HG02870 (cell line): ENCODE data around the gene MYCBP2.
"Not testable (repeated sequence)": the region's sequence is repeated elsewhere in the genome, so short reads cannot be mapped to it uniquely, and the experiment has no call there.

Experiments used
- ATAC-seq: cut with Tn5 transposase; IDR thresholded peaks from one replicate; pipeline ENCODE4 v1.9.1; 2021; ENCODE audit warnings: mild to moderate bottlenecking, moderate library complexity; ENCODE audit not compliant: unreplicated experiment

The MYCBP2 gene

GRCh38 chr13:77222000-77222690, 104.7 kb downstream of the MYCBP2 start:
- no peak for ATAC-seq

DNA sequence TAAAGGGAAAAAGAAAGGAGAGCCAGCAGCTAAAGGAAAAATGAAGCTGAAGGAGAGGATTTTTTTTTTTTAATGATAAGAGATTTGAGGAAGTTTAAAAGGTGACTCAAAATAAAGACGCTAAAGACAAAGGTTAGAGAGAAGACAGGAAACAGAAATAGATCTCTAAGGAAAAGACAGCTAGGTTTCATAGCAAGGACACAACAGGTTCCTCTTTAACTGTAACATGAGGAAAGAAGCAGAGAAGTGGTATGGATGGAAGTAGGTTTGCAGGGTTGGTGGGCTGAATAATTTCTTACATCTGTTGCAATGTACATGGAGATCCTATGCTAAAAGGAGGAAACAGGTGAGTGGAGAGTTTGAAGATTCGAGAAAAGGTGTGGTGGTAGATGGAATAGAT, 107.5 kb downstream of the MYCBP2 start:
- ATAC-seq: no peak

DNA sequence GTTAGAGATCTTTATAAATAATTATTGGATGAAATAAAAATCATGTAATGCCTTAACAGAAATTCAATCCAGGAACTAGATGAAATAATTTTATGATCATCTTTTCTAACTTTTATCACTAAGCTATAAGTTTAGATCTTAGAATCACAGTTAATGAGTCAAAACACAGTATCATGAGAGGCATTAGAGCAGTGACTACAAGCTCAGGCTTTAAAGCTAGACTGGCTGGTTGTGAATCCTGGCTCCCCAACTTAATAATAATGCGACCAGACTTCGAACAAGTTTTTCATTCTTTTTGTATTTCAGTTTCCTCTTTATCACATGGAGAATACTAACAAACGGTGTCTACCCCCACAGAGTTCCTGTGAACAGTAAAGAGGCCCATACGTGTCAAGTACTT, 108.6 kb downstream of the MYCBP2 start:
- ATAC-seq: no peak

DNA sequence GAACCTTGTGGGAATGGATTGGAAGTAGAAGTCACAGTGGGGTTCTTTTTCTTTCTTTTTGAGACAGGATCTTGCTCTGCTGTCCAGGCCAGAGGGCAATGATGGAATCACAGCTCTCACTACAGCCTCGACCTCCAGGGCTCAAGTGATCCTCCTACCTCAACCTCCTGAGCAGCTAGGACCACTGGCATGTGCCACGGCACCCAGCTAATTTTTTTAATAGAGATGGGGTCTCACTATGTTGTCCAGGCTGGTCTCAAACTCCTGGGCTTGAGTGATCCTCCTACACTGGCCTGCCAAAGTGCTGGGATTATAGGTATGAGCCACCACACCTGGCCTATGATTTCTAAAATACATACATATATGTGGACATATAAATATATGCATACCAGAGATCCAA, 111.4 kb downstream of the MYCBP2 start:
- ATAC-seq: no peak

DNA sequence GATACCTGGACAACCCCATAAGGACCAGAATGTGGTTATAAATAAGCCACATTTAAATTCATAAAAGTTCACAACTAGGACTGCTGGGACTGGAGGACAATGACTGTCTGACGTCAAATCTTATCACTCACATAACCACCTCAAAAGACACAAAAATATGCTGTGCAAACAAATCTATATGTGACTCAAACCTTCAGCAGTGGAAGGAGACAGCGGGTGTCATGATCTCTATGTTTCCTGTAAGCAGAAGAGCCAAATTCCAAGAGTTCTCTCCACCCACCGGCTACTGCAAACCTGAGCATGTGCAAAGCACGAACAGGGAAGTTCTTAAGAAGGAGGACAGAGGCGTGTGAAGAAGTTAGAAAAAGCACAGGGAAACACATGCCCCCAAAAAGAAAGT, 113.2 kb downstream of the MYCBP2 start:
- ATAC-seq: no peak

DNA sequence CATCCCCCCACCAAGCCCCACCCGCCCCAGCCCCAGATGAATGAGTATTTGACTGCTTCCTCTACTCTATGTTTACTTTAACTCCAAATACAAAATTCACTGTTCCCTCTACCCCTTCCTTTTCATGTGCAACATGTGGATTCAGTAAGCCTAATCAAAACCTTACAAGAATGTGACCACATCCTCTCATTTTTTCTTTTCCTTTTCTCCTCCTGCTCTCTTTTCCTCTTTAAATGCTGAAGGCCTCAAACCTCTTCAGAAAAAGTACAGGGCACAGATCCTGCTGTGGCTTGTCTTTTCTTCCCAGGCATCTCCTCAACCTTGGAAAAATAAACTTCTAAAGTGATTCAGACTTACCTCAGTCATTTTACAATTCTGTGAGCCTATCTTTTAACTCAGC, 119.0 kb downstream of the MYCBP2 start:
- ATAC-seq: no peak

DNA sequence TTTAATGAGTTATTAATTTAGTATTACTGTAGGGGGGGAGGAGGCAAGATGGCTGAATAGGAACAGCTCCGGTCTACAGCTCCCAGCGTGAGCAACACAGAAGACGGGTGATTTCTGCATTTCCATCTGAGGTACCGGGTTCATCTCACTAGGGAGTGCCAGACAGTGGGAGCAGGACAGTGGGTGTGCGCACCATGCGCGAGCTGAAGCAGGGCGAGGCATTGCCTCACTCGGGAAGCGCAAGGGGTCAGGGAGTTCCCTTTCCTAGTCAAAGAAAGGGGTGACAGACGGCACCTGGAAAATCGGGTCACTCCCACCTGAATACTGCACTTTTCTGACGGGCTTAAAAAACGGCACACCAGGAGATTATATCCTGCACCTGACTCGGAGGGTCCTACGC, 127.9 kb downstream of the MYCBP2 start:
- ATAC-seq: not testable (repeated sequence)

- no peak for ATAC-seq
Measured at GRCh38 chr13:77196052-77196618, 130.8 kb downstream of the MYCBP2 start.

DNA sequence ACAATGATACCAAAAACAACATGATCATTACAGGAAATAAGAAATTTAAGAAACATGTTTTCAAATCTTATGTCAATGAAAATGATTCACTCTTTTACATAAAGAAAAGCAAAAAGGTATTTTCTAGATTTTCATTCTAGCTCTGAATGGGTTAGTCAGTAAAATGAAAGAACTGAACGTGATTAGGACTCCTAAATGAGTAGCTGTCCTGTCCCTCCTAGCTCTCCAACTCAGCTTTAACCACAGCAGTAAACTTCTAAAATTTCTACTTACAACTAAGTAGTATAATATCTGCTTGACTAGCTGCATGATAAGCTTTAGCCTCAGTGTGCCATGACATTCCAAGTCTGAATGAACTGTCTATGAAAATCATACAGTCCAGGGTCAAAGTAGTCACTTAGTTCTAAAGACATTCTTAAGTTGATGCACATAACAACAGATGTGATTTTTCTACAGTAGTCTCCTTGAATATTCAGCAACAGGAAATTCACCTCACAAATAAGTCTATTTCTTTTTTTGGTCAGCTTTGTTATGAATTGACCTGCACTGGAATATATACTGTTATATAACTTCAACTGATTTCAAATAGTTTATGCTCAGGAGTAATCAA, 136.4 kb downstream of the MYCBP2 start:
- ATAC-seq: no peak

- ATAC-seq: no peak
Measured at GRCh38 chr13:77185721-77186120, 141.2 kb downstream of the MYCBP2 start.

GRCh38 chr13:77184455-77184854, 142.4 kb downstream of the MYCBP2 start:
- peak; percentile 99 for ATAC-seq

DNA sequence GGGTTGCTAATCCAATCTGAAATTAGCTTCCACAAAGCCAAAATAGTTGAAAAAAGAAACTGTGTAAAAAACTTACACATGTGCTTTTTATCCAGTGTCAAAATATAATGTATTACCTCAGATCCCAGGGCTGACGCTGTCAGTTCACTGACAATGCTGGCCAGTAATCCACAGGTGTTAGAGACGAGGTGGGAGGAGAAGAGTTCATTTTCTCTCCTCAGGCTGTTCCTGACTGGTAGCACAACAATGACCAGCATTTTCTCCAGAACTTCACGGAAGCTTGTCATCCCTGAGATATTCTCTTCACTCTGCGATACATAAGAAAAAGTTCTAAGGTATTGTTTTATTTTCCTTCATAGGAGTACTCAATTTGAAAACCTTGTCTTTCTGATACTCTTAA, 146.9 kb downstream of the MYCBP2 start:
- no peak for ATAC-seq

GRCh38 chr13:77177646-77178045, 149.2 kb downstream of the MYCBP2 start:
- no peak for ATAC-seq

- ATAC-seq: no peak
Measured at GRCh38 chr13:77176350-77176749, 150.5 kb downstream of the MYCBP2 start.

DNA sequence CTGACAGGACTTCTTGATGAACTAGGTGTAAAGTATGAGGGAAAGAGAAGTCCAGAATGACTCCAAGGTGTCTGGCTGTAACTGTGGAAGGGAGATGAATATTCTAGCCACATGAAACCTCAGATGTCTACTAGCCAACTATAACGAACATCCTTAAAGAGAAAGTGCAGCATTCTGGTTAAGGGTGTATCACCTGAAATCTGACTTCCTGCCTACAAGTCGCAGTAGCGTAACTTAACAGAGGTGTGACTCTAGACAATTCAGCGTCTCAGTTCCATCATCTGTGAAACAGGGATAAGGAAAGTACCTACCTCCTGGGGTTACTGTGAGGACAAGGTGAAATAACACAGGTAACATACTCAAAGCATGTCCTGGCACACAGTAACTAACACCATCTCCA, 154.2 kb downstream of the MYCBP2 start:
- no peak for ATAC-seq

- ATAC-seq: no peak
Measured at GRCh38 chr13:77171451-77171850, 155.4 kb downstream of the MYCBP2 start.

GRCh38 chr13:77168237-77168636, 158.7 kb downstream of the MYCBP2 start:
- ATAC-seq: no peak

DNA sequence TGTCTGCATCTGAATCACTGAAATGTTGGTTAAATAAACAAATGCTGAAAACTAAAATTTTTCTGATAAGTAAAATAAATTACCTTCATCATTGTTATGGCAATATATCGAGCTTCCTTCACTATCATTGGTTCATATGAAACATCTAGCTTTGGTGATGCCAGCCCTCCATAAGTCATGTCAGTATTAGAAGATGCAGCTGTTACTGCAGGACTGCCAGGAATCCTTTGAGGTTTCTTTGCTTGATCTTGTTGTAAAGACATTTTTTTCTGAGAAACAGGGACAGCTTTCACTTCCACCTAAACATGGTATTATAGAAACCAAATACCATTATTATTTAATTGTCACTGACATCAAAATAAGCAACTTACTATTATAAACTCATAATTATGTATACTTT, 176.2 kb downstream of the MYCBP2 start:
- no peak for ATAC-seq

DNA sequence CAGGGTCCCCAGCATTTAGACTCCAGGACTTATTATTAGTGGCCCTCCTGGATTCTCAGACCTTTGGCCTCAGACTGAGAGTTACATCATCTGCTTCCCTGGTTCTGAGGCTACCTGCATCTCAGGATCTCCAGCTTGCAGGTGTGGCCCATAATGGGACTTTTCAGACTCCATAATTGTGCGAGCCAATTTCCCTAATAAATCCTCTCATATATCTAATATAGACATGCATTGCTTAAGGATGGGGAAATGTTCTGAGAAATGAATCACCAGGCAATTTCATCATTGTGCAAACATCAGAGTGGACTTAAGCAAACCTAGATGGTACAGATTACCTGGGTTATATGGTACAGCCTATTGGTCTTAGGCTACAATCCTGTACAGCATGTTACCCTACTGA, 183.5 kb downstream of the MYCBP2 start:
- no peak for ATAC-seq

DNA sequence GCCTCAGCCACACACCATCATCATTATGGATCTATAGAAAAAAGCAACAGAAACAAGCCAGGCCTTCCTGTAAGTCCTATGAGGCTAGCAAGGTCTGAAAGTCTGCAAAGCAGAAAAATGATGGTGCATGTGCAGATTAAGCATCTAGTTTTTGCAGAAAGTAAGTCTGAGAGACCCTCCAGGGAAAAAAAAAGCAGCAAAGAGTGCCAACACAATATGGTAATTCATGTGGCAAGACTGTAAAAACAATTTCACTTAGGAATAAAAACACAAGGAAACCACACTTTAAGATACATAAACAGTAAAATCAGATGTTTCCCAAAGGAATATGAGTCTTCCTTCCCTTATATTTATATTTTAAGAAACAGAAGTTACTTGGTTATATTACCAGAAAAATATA, 187.6 kb downstream of the MYCBP2 start:
- ATAC-seq: no peak

- ATAC-seq: no peak
Measured at GRCh38 chr13:77138813-77139212, 188.1 kb downstream of the MYCBP2 start.

DNA sequence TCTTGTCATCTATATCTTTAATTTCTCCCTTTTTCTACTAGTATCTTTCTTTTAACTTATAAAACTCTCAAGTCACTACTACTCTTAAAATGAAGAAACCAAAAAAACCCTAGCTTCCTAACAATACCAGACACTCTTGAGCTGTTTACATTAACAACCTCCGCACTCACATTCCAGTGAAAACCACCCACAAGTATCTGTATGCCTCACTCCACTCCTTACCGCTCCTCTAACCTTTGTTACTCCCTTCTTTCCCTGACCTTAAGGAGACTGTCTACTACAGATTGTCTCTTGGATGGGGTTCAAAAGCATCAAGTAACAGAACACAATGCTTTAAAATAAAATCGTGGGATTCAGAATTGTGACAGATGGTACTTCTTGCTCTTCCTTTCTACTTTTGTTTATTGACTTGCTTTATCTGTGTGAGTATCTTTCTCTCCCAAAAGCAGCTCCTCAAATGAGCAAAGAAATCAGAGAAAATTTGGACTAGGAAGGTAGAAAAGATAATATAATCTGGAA, 189.9 kb downstream of the MYCBP2 start:
- ATAC-seq: no peak
